Measurements from ENCODE around the gene SMARCD2. TPM values are rescaled to one million over a fixed set of nuclear protein-coding genes. Genes with fewer than 3 reads are reported as not detected.
A peak's percentile ranks its signal among the peaks of the same experiment; 100 is the strongest.

The SMARCD2 gene
- total and polyA plus RNA-seq, 5 donors: 27.9 to 46.4 (median 35.7) TPM

GRCh38 chr17:63820963-63821561 is 21.4 kb downstream of the SMARCD2 start:
- Histone ChIP-seq H3K27me3 (ENCODE audit: control insufficient read depth, insufficient read depth) (no peaks in the 10 kb centered on the region), H3K27ac (ENCODE audit: low read length) (peak overlapping the region; percentile 51), H3K4me3 (ENCODE audit: low read length) (no peak overlapping the region), H3K9me3 (ENCODE audit: control insufficient read depth, low read length) (no peaks in the 10 kb centered on the region), H3K4me1 (ENCODE audit: control insufficient read depth, insufficient read depth, low read length) (peaks cover 8% of the 10 kb centered on the region)
- ATAC-seq (no peak), DNase-seq (no peak)
- intact Hi-C loops (cut with DNase I): no loop called here
- WGBS: 80% methylated on average over 10 of the region's 10 CpGs

DNA sequence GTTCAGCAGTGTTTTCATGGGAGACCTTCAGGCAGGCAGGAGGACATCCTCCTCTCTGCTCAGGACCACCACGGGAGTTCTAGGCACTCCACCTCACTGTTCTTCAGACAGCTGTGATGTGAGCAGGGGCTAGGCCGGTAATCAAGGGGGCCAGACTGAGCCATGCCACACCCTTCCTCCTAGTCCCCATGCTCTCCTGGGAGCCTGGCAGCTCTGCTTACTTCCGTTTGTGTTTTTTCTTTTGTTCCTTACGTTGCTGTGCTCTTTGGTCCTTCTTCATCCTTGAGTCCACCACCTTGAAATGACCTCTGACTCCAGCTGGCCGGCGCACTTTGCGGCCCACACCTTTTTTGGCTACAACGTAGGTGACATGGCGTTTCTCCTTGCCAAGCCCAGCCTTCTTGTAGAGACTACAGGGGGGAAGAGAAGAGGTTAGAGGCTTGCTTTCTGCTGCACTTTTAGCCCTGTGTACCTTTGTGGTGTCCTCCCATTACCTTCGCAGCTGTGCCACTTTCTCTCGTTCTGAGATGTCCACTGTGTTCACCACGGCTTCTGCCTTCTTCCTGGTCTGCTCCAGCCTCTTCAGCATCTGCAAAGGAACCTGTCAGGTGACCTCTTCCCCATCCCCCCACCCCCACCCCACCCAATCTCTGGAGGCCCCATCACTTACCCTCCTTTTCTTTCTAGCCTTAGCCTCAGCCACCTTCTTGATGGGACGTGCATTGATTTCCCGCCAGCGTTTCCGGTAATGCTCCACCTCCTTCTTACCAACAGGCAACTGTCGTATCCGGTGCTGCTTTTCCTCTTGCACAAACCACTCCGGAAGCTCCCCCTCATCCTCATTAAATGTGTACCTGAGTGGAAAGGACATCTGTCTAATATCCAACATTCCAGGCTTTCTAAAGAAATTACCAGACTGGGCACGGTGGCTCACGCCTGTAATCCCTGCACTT is 22.6 kb downstream of the SMARCD2 start:
- H3K9me3 ChIP-seq (ENCODE audit: control insufficient read depth, low read length): no peaks in the 10 kb centered on the region
- DNase-seq (peak in 1 of 3 donors; percentile 35), ATAC-seq (peak; percentile 27 to 31)
- H3K4me1 ChIP-seq (ENCODE audit: control insufficient read depth, insufficient read depth, low read length): peaks cover 8% of the 10 kb centered on the region
- H3K27me3 ChIP-seq (ENCODE audit: control insufficient read depth, insufficient read depth): no peaks in the 10 kb centered on the region
- intact Hi-C loops (cut with DNase I): no loop called here
- WGBS: 59% methylated on average over 21 of the region's 21 CpGs
- peak overlapping the region; percentile 39 for H3K27ac ChIP-seq (ENCODE audit: low read length)
- no peak overlapping the region for H3K4me3 ChIP-seq (ENCODE audit: low read length)

GRCh38 chr17:63819131-63819530 is 23.4 kb downstream of the SMARCD2 start:
- Histone ChIP-seq H3K4me3 (ENCODE audit: low read length) (no peak overlapping the region), H3K27ac (ENCODE audit: low read length) (no peak overlapping the region), H3K27me3 (ENCODE audit: control insufficient read depth, insufficient read depth) (no peaks in the 10 kb centered on the region), H3K9me3 (ENCODE audit: control insufficient read depth, low read length) (no peaks in the 10 kb centered on the region), H3K4me1 (ENCODE audit: control insufficient read depth, insufficient read depth, low read length) (peaks cover 8% of the 10 kb centered on the region)
- intact Hi-C loops (cut with DNase I): no loop called here
- DNase-seq (no peak), ATAC-seq (no peak)
- 72% methylated on average over 6 of the region's 6 CpGs for WGBS

- Histone ChIP-seq H3K4me1 (ENCODE audit: control insufficient read depth, insufficient read depth, low read length) (peaks cover 8% of the 10 kb centered on the region), H3K9me3 (ENCODE audit: control insufficient read depth, low read length) (no peaks in the 10 kb centered on the region), H3K27ac (ENCODE audit: low read length) (no peak overlapping the region), H3K4me3 (ENCODE audit: low read length) (no peak overlapping the region), H3K27me3 (ENCODE audit: control insufficient read depth, insufficient read depth) (no peaks in the 10 kb centered on the region)
- ATAC-seq (no peak), DNase-seq (peak in 1 of 3 donors; percentile 41)
- intact Hi-C loops (cut with DNase I): no loop called here
- WGBS: 94% methylated on average over 27 of the region's 27 CpGs
These were observed 24.6 kb downstream of the SMARCD2 start for GRCh38 chr17:63817736-63818385.

GRCh38 chr17:63816669-63817068 is 25.8 kb downstream of the SMARCD2 start:
- intact Hi-C loops (cut with DNase I): no loop called here
- no peaks in the 10 kb centered on the region for H3K9me3 ChIP-seq (ENCODE audit: control insufficient read depth, low read length)
- DNase-seq (no peak), ATAC-seq (no peak)
- no peaks in the 10 kb centered on the region for H3K27me3 ChIP-seq (ENCODE audit: control insufficient read depth, insufficient read depth)
- H3K4me1 ChIP-seq (ENCODE audit: control insufficient read depth, insufficient read depth, low read length): peaks cover 8% of the 10 kb centered on the region
- no peak overlapping the region for H3K27ac ChIP-seq (ENCODE audit: low read length)
- 91% methylated on average over 4 of the region's 4 CpGs for WGBS
- no peak overlapping the region for H3K4me3 ChIP-seq (ENCODE audit: low read length)

GRCh38 chr17:63816123-63816522 is 26.4 kb downstream of the SMARCD2 start:
- 84% methylated on average over 2 of the region's 2 CpGs for WGBS
- no peak overlapping the region for H3K27ac ChIP-seq (ENCODE audit: low read length)
- intact Hi-C loops (cut with DNase I): no loop called here
- no peak overlapping the region for H3K4me3 ChIP-seq (ENCODE audit: low read length)
- H3K27me3 ChIP-seq (ENCODE audit: control insufficient read depth, insufficient read depth): no peaks in the 10 kb centered on the region
- peaks cover 8% of the 10 kb centered on the region for H3K4me1 ChIP-seq (ENCODE audit: control insufficient read depth, insufficient read depth, low read length)
- no peak for DNase-seq
- H3K9me3 ChIP-seq (ENCODE audit: control insufficient read depth, low read length): no peaks in the 10 kb centered on the region
- ATAC-seq: no peak

DNA sequence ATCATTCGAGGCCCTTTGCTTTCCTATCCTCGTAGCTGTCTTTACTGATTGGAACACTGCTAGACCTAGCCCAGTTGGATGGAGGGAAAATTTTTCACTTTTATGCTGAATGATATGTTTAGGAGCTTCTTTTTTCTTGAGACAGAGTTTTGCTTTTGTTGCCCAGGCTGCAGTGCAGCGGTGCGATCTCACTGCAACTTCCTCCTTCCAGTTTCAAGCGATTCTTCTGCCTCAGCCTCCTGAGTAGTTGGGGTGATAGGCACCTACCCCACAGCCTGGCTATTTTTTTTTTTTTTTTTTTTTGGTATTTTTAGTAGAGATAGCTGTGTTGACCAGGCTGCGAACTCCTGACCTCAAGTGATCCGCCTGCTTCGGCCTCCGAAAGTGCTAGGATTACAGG is 32.5 kb downstream of the SMARCD2 start:
- no peak for DNase-seq
- no peaks in the 10 kb centered on the region for H3K9me3 ChIP-seq (ENCODE audit: control insufficient read depth, low read length)
- no peaks in the 10 kb centered on the region for H3K27me3 ChIP-seq (ENCODE audit: control insufficient read depth, insufficient read depth)
- intact Hi-C loops (cut with DNase I): no loop called here
- 91% methylated on average over 9 of the region's 9 CpGs for WGBS
- H3K27ac ChIP-seq (ENCODE audit: low read length): no peak overlapping the region
- H3K4me1 ChIP-seq (ENCODE audit: control insufficient read depth, insufficient read depth, low read length): no peaks in the 10 kb centered on the region
- ATAC-seq: no peak
- no peak overlapping the region for H3K4me3 ChIP-seq (ENCODE audit: low read length)

DNA sequence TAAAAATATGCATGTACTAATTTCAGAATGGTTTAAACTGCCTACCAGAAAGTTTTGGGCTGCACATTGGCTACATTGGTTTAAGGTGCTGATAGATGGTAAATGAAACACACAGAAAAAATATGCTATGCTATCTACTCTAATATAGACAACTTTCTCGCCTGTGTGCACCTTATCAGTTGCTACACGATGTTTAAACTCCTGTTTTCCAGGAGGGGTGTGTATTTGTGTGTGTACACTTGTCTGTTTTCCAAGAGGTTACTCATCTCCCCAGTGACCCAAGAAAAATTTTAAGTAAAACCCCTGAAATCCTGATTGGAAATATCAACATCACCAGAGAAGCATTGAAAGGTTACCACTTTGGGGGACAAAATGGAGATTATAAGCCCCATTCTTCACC is 36.9 kb downstream of the SMARCD2 start:
- WGBS: 53% methylated on average over 2 of the region's 2 CpGs
- Histone ChIP-seq H3K27ac (ENCODE audit: low read length) (no peak overlapping the region), H3K9me3 (ENCODE audit: control insufficient read depth, low read length) (no peaks in the 10 kb centered on the region), H3K4me1 (ENCODE audit: control insufficient read depth, insufficient read depth, low read length) (no peaks in the 10 kb centered on the region), H3K27me3 (ENCODE audit: control insufficient read depth, insufficient read depth) (no peaks in the 10 kb centered on the region), H3K4me3 (ENCODE audit: low read length) (no peak overlapping the region)
- DNase-seq: no peak
- no peak for ATAC-seq
- intact Hi-C loops (cut with DNase I): no loop called here

GRCh38 chr17:63804328-63804727 is 38.2 kb downstream of the SMARCD2 start:
- DNase-seq (no peak), ATAC-seq (no peak)
- Histone ChIP-seq H3K4me3 (ENCODE audit: low read length) (no peak overlapping the region), H3K27me3 (ENCODE audit: control insufficient read depth, insufficient read depth) (no peaks in the 10 kb centered on the region), H3K4me1 (ENCODE audit: control insufficient read depth, insufficient read depth, low read length) (no peaks in the 10 kb centered on the region), H3K9me3 (ENCODE audit: control insufficient read depth, low read length) (no peaks in the 10 kb centered on the region), H3K27ac (ENCODE audit: low read length) (no peak overlapping the region)
- intact Hi-C loops (cut with DNase I): no loop called here
- 92% methylated on average over 1 of the region's 1 CpG for WGBS

- H3K27me3 ChIP-seq (ENCODE audit: control insufficient read depth, insufficient read depth): no peaks in the 10 kb centered on the region
- no peaks in the 10 kb centered on the region for H3K4me1 ChIP-seq (ENCODE audit: control insufficient read depth, insufficient read depth, low read length)
- no peak overlapping the region for H3K4me3 ChIP-seq (ENCODE audit: low read length)
- WGBS: 98% methylated on average over 1 of the region's 1 CpG
- intact Hi-C loops (cut with DNase I): no loop called here
- no peak overlapping the region for H3K27ac ChIP-seq (ENCODE audit: low read length)
- ATAC-seq: no peak
- no peaks in the 10 kb centered on the region for H3K9me3 ChIP-seq (ENCODE audit: control insufficient read depth, low read length)
- no peak for DNase-seq
These were observed 41.7 kb downstream of the SMARCD2 start for GRCh38 chr17:63800783-63801182.

DNA sequence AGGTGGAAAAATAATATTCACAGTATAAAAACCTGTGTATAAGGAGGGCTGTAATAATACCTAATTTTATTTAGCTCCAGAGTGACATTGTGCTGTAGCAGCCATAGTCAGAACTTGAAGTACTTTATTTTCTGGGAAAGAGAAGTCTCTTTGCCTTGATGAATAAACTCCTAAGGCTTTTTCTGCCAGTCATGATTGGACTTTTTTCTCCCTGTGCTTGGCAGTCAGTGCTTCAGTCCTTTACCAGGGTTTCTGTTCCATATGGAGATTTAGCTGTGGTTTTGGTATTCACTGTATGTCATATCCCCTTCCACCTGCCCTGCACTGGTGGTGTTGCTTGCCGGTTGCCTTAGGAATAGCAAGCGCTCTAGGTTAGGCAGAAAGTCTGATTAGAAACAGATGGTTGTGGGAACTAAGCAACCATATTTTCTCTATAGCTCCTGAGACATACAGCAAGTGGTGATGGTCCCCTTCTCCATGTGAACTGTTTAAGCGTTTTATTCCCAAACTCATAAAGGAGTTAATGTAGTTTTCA is 43.8 kb downstream of the SMARCD2 start:
- DNase-seq: no peak
- Histone ChIP-seq H3K9me3 (ENCODE audit: control insufficient read depth, low read length) (no peaks in the 10 kb centered on the region), H3K4me3 (ENCODE audit: low read length) (no peak overlapping the region), H3K27me3 (ENCODE audit: control insufficient read depth, insufficient read depth) (no peaks in the 10 kb centered on the region), H3K27ac (ENCODE audit: low read length) (no peak overlapping the region), H3K4me1 (ENCODE audit: control insufficient read depth, insufficient read depth, low read length) (no peaks in the 10 kb centered on the region)
- whole genome bisulfite sequencing: 92% methylated on average over 3 of the region's 3 CpGs
- no peak for ATAC-seq
- intact Hi-C loops (cut with DNase I): no loop called here
